Ovary (tissue), 9 donors: ENCODE results near the gene URB2. TPM values are rescaled to one million over a fixed set of nuclear protein-coding genes. Genes with fewer than 3 reads are reported as not detected.

ENCODE experiments used
- DNase-seq, 5 donors: peaks; one replicate each; pipeline ENCODE4 v3.0.0-alpha.2; 2019 to 2020
- H3K27ac ChIP-seq, 2 donors: fragments of 200-600 bp; one replicate each; pipeline versions ENCODE4 v1.5.1 to v1.8.0; 2019 to 2022
- H3K27me3 ChIP-seq: fragments of 200-600 bp; one replicate; pipeline ENCODE4 v1.8.0; 2022
- H3K36me3 ChIP-seq: fragments of 200-600 bp; sonication (generic); one replicate; pipeline ENCODE4 v1.5.1; 2019
- H3K4me1 ChIP-seq: one replicate; pipeline ENCODE4 v1.8.1; 2013; ENCODE audit warnings: mild to moderate bottlenecking, moderate library complexity; ENCODE audit not compliant: insufficient read depth
- H3K4me3 ChIP-seq: fragments of 200-600 bp; sonication (generic); one replicate; pipeline ENCODE4 v1.5.1; 2017
- H3K9me3 ChIP-seq, 2 donors: fragments of 200-600 bp in 1 of 2; sonication (generic) in 1 of 2; one replicate each; pipeline versions ENCODE4 v1.5.1 to v1.8.1; 2013 to 2019; ENCODE audit warnings: mild to moderate bottlenecking in 1 of 2, moderate library complexity in 1 of 2
- CTCF ChIP-seq, 3 donors: fragments of 450-650 bp in 2 of 3; fragments of 200-600 bp in 1 of 3; IDR thresholded peaks; one replicate each; pipeline versions ENCODE4 v1.5.1 to v1.8.0; 2016 to 2022; ENCODE audit warnings: antibody characterized with exemption in 3 of 3, mild to moderate bottlenecking in 1 of 3
- EP300 ChIP-seq: sonication (generic); formaldehyde crosslinking; IDR thresholded peaks from one replicate; pipeline ENCODE4 v1.6.1; 2017; ENCODE audit warnings: antibody characterized with exemption
- POLR2A ChIP-seq: fragments of 450-650 bp; IDR thresholded peaks from one replicate; pipeline ENCODE4 v1.6.1; 2017; ENCODE audit warnings: antibody characterized with exemption, mild to moderate bottlenecking, moderate library complexity
- WGBS, 3 donors: extraction: QIAGEN DNeasy Blood & Tissue Kit in 1 of 3; methylation state at CpG; one replicate each; pipeline versions ENCODE4 v1.1.5 to v1.1.7; 2013 to 2017; 5-methylcytosine and 5-hydroxymethylcytosine counted together
- intact Hi-C, 4 donors: fragments of 100-400 bp; cut with DNase I; formaldehyde crosslinking; loops; one replicate each; pipeline versions ENCODE4 v1.11.0 to v1.15.1; 2022 to 2023
- polyA plus RNA-seq, 2 donors: library from polyadenylated mRNA; stranded (reverse); fragments of 200-250 nt in 1 of 2; fragments of 350-450 nt in 1 of 2; fragmentation: Illumina TruSeq in 1 of 2; extraction: RNeasy Lipid Tissue Mini Kit (QIAGEN cat#74804) in 1 of 2; gene quantifications; one replicate each; pipeline ENCODE4 v1.2.3, GENCODE V29; 2013 to 2014
- total RNA-seq, 7 donors: library from RNA; depleted of rRNA in 2 of 7; stranded (reverse); fragments of >200 nt in 2 of 7; fragmentation: NEBNext Ultra II Directional in 3 of 7; extraction: Animal tissue kit (Norgen Biotek cat#: 25700) in 3 of 7; gene quantifications; one replicate each; pipeline versions ENCODE4 v1.1.0 to v1.2.4, GENCODE V29; 2016 to 2023
- donor health status: DM: no; HTN: no; CAD: no; lungs with moderate emphysema.
- donor health status: DM: no; HTN: no; CAD: no.
- donor health status: Bipolar disorder and iron deficiency.
- donor health status: DM: yes; HTN: yes; CAD: no.
- donor health status: DM: no; HTN: no; CAD: no.
- donor health status: DM: yes; HTN: yes; CAD: no.

The URB2 gene
- total and polyA plus RNA-seq, 9 donors: 2.2 to 16.7 (median 8.0) TPM

GRCh38 chr1:229627003-229627402 lies 956 bp downstream of the URB2 start:
- no peak overlapping the region for H3K27ac ChIP-seq
- no peak for DNase-seq

GRCh38 chr1:229629261-229629660 lies 3.2 kb downstream of the URB2 start:
- intact Hi-C loops: loop anchor here in 3 of 4 donors (5.0 to 10.0 kb wide), 2 partner anchors 64 to 72 kb away; partner anchors contain the start of gene ABCB10 (in 2 of the 3)
- Histone ChIP-seq H3K36me3 (no peaks in the 10 kb centered on the region), H3K9me3 (no peaks in the 10 kb centered on the region), H3K4me1 (peaks cover 5% of the 10 kb centered on the region), H3K27ac (no peak overlapping the region), H3K4me3 (no peak overlapping the region), H3K27me3 (no peaks in the 10 kb centered on the region)
- DNase-seq: no peak
- WGBS, 3 donors: 61 to 67% (median 63%) methylated on average over 2 of the region's 2 CpGs
- TF ChIP-seq POLR2A (no peak), CTCF (IDR thresholded peaks at IDR 0.05) (no peak), EP300 (no peak)

More at GRCh38 chr1:229627003-229627402, 956 bp downstream of the URB2 start:
- intact Hi-C loops: loop anchor here in 3 of 4 donors (5.0 to 10.0 kb wide), 2 partner anchors 62 to 70 kb away; partner anchors contain the start of gene ABCB10 (in 2 of the 3)
- peaks cover 10% of the 10 kb centered on the region for H3K4me1 ChIP-seq
- H3K9me3 ChIP-seq: no peaks in the 10 kb centered on the region
- WGBS, 3 donors: 1 to 5% (median 1%) methylated on average over 4 of the region's 4 CpGs
- no peaks in the 10 kb centered on the region for H3K36me3 ChIP-seq
- H3K27me3 ChIP-seq: no peaks in the 10 kb centered on the region
- H3K4me3 ChIP-seq: peak overlapping the region; percentile 71
- TF ChIP-seq POLR2A (no peak), EP300 (no peak), CTCF (IDR thresholded peaks at IDR 0.05) (no peak)

- Histone ChIP-seq H3K4me3 (no peak overlapping the region), H3K4me1 (peaks cover 1% of the 10 kb centered on the region), H3K9me3 (no peaks in the 10 kb centered on the region), H3K36me3 (no peaks in the 10 kb centered on the region), H3K27me3 (no peaks in the 10 kb centered on the region), H3K27ac (no peak overlapping the region)
- 86% methylated on average over 3 of the region's 3 CpGs for WGBS, 3 donors
- intact Hi-C loops: no loop called here
- TF ChIP-seq CTCF (IDR thresholded peaks at IDR 0.05) (no peak), POLR2A (no peak), EP300 (no peak)
- DNase-seq: no peak
These were observed 5.1 kb downstream of the URB2 start for GRCh38 chr1:229631148-229631547.

GRCh38 chr1:229631966-229632365 lies 5.9 kb downstream of the URB2 start:
- DNase-seq: no peak
- H3K4me1 ChIP-seq: peaks cover 1% of the 10 kb centered on the region
- H3K27ac ChIP-seq: no peak overlapping the region
- H3K9me3 ChIP-seq: no peaks in the 10 kb centered on the region
- H3K4me3 ChIP-seq: no peak overlapping the region
- H3K36me3 ChIP-seq: no peaks in the 10 kb centered on the region
- H3K27me3 ChIP-seq: no peaks in the 10 kb centered on the region
- 95 to 96% (median 96%) methylated on average over 6 of the region's 6 CpGs for WGBS, 3 donors
- TF ChIP-seq POLR2A (no peak), CTCF (IDR thresholded peaks at IDR 0.05) (no peak), EP300 (no peak)
- intact Hi-C loops: no loop called here
